K562 (cell line): Measurements from ENCODE around the gene NUB1. TPM values are rescaled to one million over a fixed set of nuclear protein-coding genes. Genes with fewer than 3 reads are reported as not detected.

Experiments used
- ARID1B ChIP-seq: fragments of 450-650 bp; IDR thresholded peaks from 2 replicates; pipeline ENCODE4 v1.6.1; 2016; ENCODE audit warnings: antibody characterized with exemption, mild to moderate bottlenecking, inconsistent platforms
- DACH1 ChIP-seq: fragments of 450-650 bp; IDR thresholded peaks from 2 replicates; pipeline ENCODE4 v1.6.1; 2018; ENCODE audit not compliant: partially characterized antibody
- DIDO1 ChIP-seq: fragments of 450-650 bp; IDR thresholded peaks from 2 replicates; pipeline ENCODE4 v1.6.1; 2016; ENCODE audit warnings: low read depth, missing biosample characterization, missing genetic modification characterization
- TBP ChIP-seq: optimal IDR thresholded peaks from 2 replicates; pipeline ENCODE3; 2011; ENCODE audit warnings: low read depth, low read length, improper control_type of control experiment
- TEAD1 ChIP-seq, 2 experiments: fragments of 450-650 bp in 1 of 2; sonication (generic) in 1 of 2; formaldehyde crosslinking; IDR thresholded peaks; 2 replicates each; pipeline versions ENCODE4 v1.4.0 to v1.8.0; 2020 to 2022; ENCODE audit warnings: mild to moderate bottlenecking in 2 of 2, missing genetic modification reagents in 1 of 2
- ZKSCAN8 ChIP-seq: fragments of 200-800 bp; sonication (Bioruptor generic); IDR thresholded peaks from 2 replicates; pipeline ENCODE4 v1.6.1; 2016; ENCODE audit warnings: missing genetic modification characterization, missing compliant biosample characterization
- ZNF253 ChIP-seq: fragments of 250-450 bp; sonication (Bioruptor Pico); conservative IDR thresholded peaks from 2 replicates; pipeline ENCODE4 v1.6.1; 2021; ENCODE audit warnings: mild to moderate bottlenecking
- ZNF583 ChIP-seq: fragments of 250-450 bp; sonication (Bioruptor Pico); IDR thresholded peaks from 2 replicates; pipeline ENCODE4 v1.4.0; 2020
- polyA plus RNA-seq, 8 experiments: library from polyadenylated mRNA; depleted of rRNA in 4 of 8; stranded (reverse) in 5 of 8; unstranded in 3 of 8; fragments of >200 nt; fragmentation: Nextera tagmentation in 2 of 8; fragmentation: Illumina TruSeq in 1 of 8; extraction: Ambion mirVana in 2 of 8; extraction: Trizol in 1 of 8; gene quantifications; 2 replicates each; pipeline versions ENCODE4 v1.2.1 to v1.2.3, GENCODE V29; 2011 to 2014; ENCODE audit warnings: inconsistent platforms in 1 of 8, missing spikeins in 1 of 8
- total RNA-seq, 7 experiments: library from RNA; depleted of rRNA in 6 of 7; stranded (reverse); fragments of >200 nt in 6 of 7; fragmentation: Illumina TruSeq in 2 of 7; extraction: Trizol in 2 of 7; gene quantifications; 2 replicates each; pipeline versions ENCODE4 v1.2.1 to v1.2.3, GENCODE V29; 2011 to 2021; ENCODE audit warnings: low replicate concordance in 1 of 7
- TF ChIP-seq, protein P1 (sequence below): fragments of 450-650 bp; IDR thresholded peaks from 2 replicates; pipeline ENCODE4 v1.6.1; 2018; ENCODE audit not compliant: partially characterized antibody
- TF ChIP-seq, protein P2 (sequence below): sonication (generic); formaldehyde crosslinking; IDR thresholded peaks from 2 replicates; pipeline ENCODE4 v1.8.0; 2023; ENCODE audit warnings: missing genetic modification reagents, mild to moderate bottlenecking, borderline replicate concordance
- TF ChIP-seq, protein P3 (sequence below): sonication (generic); formaldehyde crosslinking; IDR thresholded peaks from 2 replicates; pipeline ENCODE4 v1.8.1; 2022; ENCODE audit warnings: missing genetic modification reagents
- TF ChIP-seq, protein P4 (sequence below), 2 experiments: fragments of 450-650 bp; conservative IDR thresholded peaks; 2 replicates each; pipeline ENCODE4 v1.6.1; 2017; ENCODE audit warnings: mild to moderate bottlenecking in 2 of 2, moderate library complexity in 2 of 2
- TF ChIP-seq, protein P5 (sequence below): fragments of 450-650 bp; IDR thresholded peaks from 2 replicates; pipeline ENCODE4 v1.6.1; 2016; ENCODE audit warnings: antibody characterized with exemption

The NUB1 gene
- total and polyA plus RNA-seq, 9 of the 15 experiments (the other 6 are each of a cell fraction or from before 2014, with no cell fraction given), result 43.2 to 159 (median 85.2) TPM

DNA sequence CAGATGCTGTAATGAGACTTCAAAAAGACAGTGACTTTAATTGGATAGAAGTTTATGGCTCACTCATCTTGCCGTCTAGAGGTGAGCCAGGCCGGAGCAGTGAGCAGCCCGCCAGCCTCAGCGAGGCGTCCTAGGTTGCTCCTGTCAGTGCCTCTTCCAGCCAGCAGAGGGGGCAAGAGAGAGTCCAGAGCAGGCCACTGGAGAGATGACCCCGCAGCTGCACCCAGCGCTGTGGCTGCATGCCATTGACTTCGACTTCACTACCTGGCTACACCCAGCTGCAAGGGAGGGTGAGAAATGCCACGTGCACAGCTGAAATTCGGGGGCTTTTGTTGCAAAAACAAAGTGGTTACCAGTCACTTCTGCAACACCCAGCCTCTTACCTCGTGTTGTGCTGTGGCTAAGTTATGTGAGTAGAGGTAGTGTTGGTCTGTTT lies 26.5 kb downstream of the NUB1 start (continued):
- TF ChIP-seq, protein P1, sequence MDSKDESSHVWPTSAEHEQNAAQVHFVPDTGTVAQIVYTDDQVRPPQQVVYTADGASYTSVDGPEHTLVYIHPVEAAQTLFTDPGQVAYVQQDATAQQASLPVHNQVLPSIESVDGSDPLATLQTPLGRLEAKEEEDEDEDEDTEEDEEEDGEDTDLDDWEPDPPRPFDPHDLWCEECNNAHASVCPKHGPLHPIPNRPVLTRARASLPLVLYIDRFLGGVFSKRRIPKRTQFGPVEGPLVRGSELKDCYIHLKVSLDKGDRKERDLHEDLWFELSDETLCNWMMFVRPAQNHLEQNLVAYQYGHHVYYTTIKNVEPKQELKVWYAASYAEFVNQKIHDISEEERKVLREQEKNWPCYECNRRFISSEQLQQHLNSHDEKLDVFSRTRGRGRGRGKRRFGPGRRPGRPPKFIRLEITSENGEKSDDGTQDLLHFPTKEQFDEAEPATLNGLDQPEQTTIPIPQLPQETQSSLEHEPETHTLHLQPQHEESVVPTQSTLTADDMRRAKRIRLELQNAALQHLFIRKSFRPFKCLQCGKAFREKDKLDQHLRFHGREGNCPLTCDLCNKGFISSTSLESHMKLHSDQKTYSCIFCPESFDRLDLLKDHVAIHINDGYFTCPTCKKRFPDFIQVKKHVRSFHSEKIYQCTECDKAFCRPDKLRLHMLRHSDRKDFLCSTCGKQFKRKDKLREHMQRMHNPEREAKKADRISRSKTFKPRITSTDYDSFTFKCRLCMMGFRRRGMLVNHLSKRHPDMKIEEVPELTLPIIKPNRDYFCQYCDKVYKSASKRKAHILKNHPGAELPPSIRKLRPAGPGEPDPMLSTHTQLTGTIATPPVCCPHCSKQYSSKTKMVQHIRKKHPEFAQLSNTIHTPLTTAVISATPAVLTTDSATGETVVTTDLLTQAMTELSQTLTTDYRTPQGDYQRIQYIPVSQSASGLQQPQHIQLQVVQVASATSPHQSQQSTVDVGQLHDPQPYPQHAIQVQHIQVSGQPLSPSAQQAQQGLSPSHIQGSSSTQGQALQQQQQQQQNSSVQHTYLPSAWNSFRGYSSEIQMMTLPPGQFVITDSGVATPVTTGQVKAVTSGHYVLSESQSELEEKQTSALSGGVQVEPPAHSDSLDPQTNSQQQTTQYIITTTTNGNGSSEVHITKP, result no peak
- TF ChIP-seq DIDO1 (tag), result no peak
- no peak for TF ChIP-seq TEAD1 (CRISPR knock-in tag; IDR thresholded peaks at IDR 0.05)
- no peak for TF ChIP-seq ARID1B
- TF ChIP-seq, protein P2, sequence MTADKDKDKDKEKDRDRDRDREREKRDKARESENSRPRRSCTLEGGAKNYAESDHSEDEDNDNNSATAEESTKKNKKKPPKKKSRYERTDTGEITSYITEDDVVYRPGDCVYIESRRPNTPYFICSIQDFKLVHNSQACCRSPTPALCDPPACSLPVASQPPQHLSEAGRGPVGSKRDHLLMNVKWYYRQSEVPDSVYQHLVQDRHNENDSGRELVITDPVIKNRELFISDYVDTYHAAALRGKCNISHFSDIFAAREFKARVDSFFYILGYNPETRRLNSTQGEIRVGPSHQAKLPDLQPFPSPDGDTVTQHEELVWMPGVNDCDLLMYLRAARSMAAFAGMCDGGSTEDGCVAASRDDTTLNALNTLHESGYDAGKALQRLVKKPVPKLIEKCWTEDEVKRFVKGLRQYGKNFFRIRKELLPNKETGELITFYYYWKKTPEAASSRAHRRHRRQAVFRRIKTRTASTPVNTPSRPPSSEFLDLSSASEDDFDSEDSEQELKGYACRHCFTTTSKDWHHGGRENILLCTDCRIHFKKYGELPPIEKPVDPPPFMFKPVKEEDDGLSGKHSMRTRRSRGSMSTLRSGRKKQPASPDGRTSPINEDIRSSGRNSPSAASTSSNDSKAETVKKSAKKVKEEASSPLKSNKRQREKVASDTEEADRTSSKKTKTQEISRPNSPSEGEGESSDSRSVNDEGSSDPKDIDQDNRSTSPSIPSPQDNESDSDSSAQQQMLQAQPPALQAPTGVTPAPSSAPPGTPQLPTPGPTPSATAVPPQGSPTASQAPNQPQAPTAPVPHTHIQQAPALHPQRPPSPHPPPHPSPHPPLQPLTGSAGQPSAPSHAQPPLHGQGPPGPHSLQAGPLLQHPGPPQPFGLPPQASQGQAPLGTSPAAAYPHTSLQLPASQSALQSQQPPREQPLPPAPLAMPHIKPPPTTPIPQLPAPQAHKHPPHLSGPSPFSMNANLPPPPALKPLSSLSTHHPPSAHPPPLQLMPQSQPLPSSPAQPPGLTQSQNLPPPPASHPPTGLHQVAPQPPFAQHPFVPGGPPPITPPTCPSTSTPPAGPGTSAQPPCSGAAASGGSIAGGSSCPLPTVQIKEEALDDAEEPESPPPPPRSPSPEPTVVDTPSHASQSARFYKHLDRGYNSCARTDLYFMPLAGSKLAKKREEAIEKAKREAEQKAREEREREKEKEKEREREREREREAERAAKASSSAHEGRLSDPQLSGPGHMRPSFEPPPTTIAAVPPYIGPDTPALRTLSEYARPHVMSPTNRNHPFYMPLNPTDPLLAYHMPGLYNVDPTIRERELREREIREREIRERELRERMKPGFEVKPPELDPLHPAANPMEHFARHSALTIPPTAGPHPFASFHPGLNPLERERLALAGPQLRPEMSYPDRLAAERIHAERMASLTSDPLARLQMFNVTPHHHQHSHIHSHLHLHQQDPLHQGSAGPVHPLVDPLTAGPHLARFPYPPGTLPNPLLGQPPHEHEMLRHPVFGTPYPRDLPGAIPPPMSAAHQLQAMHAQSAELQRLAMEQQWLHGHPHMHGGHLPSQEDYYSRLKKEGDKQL (CRISPR knock-in tag), result no peak
- no peak for TF ChIP-seq TBP
- TF ChIP-seq DACH1, result no peak
- TF ChIP-seq, protein P3, sequence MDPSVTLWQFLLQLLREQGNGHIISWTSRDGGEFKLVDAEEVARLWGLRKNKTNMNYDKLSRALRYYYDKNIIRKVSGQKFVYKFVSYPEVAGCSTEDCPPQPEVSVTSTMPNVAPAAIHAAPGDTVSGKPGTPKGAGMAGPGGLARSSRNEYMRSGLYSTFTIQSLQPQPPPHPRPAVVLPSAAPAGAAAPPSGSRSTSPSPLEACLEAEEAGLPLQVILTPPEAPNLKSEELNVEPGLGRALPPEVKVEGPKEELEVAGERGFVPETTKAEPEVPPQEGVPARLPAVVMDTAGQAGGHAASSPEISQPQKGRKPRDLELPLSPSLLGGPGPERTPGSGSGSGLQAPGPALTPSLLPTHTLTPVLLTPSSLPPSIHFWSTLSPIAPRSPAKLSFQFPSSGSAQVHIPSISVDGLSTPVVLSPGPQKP (CRISPR knock-in tag), result no peak
- TF ChIP-seq, protein P4, sequence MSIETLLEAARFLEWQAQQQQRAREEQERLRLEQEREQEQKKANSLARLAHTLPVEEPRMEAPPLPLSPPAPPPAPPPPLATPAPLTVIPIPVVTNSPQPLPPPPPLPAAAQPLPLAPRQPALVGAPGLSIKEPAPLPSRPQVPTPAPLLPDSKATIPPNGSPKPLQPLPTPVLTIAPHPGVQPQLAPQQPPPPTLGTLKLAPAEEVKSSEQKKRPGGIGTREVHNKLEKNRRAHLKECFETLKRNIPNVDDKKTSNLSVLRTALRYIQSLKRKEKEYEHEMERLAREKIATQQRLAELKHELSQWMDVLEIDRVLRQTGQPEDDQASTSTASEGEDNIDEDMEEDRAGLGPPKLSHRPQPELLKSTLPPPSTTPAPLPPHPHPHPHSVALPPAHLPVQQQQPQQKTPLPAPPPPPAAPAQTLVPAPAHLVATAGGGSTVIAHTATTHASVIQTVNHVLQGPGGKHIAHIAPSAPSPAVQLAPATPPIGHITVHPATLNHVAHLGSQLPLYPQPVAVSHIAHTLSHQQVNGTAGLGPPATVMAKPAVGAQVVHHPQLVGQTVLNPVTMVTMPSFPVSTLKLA (conservative IDR thresholded peaks at IDR 0.05), result 0 out of 4 replicates have a peak, but pooled peaks of 1 of the 2 experiments have one; percentile 12
- no peak for TF ChIP-seq ZNF583 (CRISPR knock-in tag)
- no peak for TF ChIP-seq ZNF253 (CRISPR knock-in tag)
- no peak for TF ChIP-seq ZKSCAN8 (CRISPR knock-in tag)
- TF ChIP-seq, protein P5, sequence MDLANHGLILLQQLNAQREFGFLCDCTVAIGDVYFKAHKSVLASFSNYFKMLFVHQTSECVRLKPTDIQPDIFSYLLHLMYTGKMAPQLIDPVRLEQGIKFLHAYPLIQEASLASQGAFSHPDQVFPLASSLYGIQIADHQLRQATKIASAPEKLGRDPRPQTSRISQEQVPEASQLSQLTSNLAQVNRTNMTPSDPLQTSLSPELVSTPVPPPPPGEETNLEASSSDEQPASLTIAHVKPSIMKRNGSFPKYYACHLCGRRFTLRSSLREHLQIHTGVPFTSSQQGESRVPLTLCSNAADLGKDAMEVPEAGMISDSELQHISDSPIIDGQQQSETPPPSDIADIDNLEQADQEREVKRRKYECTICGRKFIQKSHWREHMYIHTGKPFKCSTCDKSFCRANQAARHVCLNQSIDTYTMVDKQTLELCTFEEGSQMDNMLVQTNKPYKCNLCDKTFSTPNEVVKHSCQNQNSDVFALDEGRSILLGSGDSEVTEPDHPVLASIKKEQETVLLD, result no peak
